Measurements from ENCODE around the gene EFHD1. TPM values are rescaled to one million over a fixed set of nuclear protein-coding genes. Genes with fewer than 3 reads are reported as not detected.

EFHD1 gene
- total and polyA plus RNA-seq, 2 experiments from 2014 or later, result 3.4 to 6.4 TPM

DNA sequence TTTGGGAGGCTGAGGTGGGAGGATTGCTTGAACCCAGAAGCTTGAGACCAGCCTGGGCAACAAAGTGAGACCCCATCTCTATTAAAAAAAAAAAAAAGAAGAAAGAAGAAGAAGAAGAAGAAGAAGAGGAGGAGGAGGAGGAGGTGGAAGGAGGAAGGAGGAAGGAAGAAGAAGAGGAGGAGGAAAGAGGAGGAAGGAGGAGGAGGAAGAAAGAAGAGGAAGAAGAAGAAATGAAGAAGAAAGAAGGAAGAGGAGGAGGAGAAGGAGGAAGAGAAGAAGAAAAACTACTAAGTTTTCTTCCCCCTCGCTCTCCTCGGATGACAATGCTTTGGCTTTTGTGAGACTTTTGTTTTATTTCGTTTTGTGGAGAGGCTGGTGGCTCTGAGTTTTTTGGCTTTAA, 30.1 kb upstream of the EFHD1 start:
- Histone ChIP-seq H3K4me3 (no peak overlapping the region), H3K27me3 (ENCODE audit: insufficient read depth) (no peaks in the 10 kb centered on the region), H3K9me2 (ENCODE audit: insufficient read depth) (no peaks in the 10 kb centered on the region), H3K27ac (ENCODE audit: low read depth) (no peak overlapping the region), H4K20me1 (replicated peaks; ENCODE audit: insufficient read depth) (no peaks in the 10 kb centered on the region), H3K79me2 (replicated peaks; ENCODE audit: insufficient read depth) (no peaks in the 10 kb centered on the region), H3K4me1 (ENCODE audit: insufficient read depth) (no peaks in the 10 kb centered on the region), H3K36me3 (ENCODE audit: insufficient read depth) (no peaks in the 10 kb centered on the region), H3F3A (replicated peaks; ENCODE audit: low read depth) (no peaks in the 10 kb centered on the region), H2AFZ (no peak overlapping the region), H3K4me2 (no peak overlapping the region)
- no peak for ATAC-seq
- TF ChIP-seq EZH2 (IDR thresholded peaks at IDR 0.05; ENCODE audit: low read depth, unreplicated experiment) (no peak), CREB1 (CRISPR knock-in tag; IDR thresholded peaks at IDR 0.05; ENCODE audit: low read depth) (no peak), ZNF114 (CRISPR knock-in tag; IDR thresholded peaks at IDR 0.05) (no peak), POLR2AphosphoS5 (IDR thresholded peaks at IDR 0.05; ENCODE audit: low read depth) (no peak), JUNB (IDR thresholded peaks at IDR 0.05; ENCODE audit: unreplicated experiment) (no peak), STAT1 (IDR thresholded peaks at IDR 0.05; ENCODE audit: unreplicated experiment) (no peak), EZH2phosphoT487 (IDR thresholded peaks at IDR 0.05; ENCODE audit: unreplicated experiment) (no peak), ZNF331 (CRISPR knock-in tag; IDR thresholded peaks at IDR 0.05; ENCODE audit: low read depth) (no peak), NANOG (IDR thresholded peaks at IDR 0.05; ENCODE audit: borderline replicate concordance) (no peak)
- TF ChIP-seq, protein P1, sequence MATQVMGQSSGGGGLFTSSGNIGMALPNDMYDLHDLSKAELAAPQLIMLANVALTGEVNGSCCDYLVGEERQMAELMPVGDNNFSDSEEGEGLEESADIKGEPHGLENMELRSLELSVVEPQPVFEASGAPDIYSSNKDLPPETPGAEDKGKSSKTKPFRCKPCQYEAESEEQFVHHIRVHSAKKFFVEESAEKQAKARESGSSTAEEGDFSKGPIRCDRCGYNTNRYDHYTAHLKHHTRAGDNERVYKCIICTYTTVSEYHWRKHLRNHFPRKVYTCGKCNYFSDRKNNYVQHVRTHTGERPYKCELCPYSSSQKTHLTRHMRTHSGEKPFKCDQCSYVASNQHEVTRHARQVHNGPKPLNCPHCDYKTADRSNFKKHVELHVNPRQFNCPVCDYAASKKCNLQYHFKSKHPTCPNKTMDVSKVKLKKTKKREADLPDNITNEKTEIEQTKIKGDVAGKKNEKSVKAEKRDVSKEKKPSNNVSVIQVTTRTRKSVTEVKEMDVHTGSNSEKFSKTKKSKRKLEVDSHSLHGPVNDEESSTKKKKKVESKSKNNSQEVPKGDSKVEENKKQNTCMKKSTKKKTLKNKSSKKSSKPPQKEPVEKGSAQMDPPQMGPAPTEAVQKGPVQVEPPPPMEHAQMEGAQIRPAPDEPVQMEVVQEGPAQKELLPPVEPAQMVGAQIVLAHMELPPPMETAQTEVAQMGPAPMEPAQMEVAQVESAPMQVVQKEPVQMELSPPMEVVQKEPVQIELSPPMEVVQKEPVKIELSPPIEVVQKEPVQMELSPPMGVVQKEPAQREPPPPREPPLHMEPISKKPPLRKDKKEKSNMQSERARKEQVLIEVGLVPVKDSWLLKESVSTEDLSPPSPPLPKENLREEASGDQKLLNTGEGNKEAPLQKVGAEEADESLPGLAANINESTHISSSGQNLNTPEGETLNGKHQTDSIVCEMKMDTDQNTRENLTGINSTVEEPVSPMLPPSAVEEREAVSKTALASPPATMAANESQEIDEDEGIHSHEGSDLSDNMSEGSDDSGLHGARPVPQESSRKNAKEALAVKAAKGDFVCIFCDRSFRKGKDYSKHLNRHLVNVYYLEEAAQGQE (IDR thresholded peaks at IDR 0.05; ENCODE audit: unreplicated experiment), result no peak
- TF ChIP-seq, protein P2, sequence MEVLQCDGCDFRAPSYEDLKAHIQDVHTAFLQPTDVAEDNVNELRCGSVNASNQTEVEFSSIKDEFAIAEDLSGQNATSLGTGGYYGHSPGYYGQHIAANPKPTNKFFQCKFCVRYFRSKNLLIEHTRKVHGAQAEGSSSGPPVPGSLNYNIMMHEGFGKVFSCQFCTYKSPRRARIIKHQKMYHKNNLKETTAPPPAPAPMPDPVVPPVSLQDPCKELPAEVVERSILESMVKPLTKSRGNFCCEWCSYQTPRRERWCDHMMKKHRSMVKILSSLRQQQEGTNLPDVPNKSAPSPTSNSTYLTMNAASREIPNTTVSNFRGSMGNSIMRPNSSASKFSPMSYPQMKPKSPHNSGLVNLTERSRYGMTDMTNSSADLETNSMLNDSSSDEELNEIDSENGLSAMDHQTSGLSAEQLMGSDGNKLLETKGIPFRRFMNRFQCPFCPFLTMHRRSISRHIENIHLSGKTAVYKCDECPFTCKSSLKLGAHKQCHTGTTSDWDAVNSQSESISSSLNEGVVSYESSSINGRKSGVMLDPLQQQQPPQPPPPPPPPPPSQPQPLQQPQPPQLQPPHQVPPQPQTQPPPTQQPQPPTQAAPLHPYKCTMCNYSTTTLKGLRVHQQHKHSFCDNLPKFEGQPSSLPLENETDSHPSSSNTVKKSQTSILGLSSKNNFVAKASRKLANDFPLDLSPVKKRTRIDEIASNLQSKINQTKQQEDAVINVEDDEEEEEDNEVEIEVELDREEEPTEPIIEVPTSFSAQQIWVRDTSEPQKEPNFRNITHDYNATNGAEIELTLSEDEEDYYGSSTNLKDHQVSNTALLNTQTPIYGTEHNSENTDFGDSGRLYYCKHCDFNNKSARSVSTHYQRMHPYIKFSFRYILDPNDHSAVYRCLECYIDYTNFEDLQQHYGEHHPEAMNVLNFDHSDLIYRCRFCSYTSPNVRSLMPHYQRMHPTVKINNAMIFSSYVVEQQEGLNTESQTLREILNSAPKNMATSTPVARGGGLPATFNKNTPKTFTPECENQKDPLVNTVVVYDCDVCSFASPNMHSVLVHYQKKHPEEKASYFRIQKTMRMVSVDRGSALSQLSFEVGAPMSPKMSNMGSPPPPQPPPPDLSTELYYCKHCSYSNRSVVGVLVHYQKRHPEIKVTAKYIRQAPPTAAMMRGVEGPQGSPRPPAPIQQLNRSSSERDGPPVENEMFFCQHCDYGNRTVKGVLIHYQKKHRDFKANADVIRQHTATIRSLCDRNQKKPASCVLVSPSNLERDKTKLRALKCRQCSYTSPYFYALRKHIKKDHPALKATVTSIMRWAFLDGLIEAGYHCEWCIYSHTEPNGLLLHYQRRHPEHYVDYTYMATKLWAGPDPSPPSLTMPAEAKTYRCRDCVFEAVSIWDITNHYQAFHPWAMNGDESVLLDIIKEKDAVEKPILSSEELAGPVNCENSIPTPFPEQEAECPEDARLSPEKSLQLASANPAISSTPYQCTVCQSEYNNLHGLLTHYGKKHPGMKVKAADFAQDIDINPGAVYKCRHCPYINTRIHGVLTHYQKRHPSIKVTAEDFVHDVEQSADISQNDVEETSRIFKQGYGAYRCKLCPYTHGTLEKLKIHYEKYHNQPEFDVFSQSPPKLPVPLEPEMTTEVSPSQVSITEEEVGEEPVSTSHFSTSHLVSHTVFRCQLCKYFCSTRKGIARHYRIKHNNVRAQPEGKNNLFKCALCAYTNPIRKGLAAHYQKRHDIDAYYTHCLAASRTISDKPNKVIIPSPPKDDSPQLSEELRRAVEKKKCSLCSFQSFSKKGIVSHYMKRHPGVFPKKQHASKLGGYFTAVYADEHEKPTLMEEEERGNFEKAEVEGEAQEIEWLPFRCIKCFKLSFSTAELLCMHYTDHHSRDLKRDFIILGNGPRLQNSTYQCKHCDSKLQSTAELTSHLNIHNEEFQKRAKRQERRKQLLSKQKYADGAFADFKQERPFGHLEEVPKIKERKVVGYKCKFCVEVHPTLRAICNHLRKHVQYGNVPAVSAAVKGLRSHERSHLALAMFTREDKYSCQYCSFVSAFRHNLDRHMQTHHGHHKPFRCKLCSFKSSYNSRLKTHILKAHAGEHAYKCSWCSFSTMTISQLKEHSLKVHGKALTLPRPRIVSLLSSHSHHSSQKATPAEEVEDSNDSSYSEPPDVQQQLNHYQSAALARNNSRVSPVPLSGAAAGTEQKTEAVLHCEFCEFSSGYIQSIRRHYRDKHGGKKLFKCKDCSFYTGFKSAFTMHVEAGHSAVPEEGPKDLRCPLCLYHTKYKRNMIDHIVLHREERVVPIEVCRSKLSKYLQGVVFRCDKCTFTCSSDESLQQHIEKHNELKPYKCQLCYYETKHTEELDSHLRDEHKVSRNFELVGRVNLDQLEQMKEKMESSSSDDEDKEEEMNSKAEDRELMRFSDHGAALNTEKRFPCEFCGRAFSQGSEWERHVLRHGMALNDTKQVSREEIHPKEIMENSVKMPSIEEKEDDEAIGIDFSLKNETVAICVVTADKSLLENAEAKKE (CRISPR knock-in tag; IDR thresholded peaks at IDR 0.05), result no peak
- TF ChIP-seq, protein P3, sequence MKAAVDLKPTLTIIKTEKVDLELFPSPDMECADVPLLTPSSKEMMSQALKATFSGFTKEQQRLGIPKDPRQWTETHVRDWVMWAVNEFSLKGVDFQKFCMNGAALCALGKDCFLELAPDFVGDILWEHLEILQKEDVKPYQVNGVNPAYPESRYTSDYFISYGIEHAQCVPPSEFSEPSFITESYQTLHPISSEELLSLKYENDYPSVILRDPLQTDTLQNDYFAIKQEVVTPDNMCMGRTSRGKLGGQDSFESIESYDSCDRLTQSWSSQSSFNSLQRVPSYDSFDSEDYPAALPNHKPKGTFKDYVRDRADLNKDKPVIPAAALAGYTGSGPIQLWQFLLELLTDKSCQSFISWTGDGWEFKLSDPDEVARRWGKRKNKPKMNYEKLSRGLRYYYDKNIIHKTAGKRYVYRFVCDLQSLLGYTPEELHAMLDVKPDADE (IDR thresholded peaks at IDR 0.05), result no peak
- TF ChIP-seq, protein P4, sequence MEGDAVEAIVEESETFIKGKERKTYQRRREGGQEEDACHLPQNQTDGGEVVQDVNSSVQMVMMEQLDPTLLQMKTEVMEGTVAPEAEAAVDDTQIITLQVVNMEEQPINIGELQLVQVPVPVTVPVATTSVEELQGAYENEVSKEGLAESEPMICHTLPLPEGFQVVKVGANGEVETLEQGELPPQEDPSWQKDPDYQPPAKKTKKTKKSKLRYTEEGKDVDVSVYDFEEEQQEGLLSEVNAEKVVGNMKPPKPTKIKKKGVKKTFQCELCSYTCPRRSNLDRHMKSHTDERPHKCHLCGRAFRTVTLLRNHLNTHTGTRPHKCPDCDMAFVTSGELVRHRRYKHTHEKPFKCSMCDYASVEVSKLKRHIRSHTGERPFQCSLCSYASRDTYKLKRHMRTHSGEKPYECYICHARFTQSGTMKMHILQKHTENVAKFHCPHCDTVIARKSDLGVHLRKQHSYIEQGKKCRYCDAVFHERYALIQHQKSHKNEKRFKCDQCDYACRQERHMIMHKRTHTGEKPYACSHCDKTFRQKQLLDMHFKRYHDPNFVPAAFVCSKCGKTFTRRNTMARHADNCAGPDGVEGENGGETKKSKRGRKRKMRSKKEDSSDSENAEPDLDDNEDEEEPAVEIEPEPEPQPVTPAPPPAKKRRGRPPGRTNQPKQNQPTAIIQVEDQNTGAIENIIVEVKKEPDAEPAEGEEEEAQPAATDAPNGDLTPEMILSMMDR (conservative IDR thresholded peaks at IDR 0.05; ENCODE audit: low read depth in 2 of 2), result no peak
- DNase-seq (ENCODE audit: low spot score), result no peak
- no peaks in the 10 kb centered on the region for H3K36me3 Mint-ChIP-seq (ENCODE audit: low read depth)
- H3K27me3 Mint-ChIP-seq (ENCODE audit: insufficient read depth, low read depth, poor library complexity), result peaks cover 11% of the 10 kb centered on the region
- H3K27ac Mint-ChIP-seq, result no peak overlapping the region
- H3K4me1 Mint-ChIP-seq, result peaks cover 2% of the 10 kb centered on the region; the same call in 1 of the 3 replicates
- H3K4me3 Mint-ChIP-seq, result no peak overlapping the region
- no peaks in the 10 kb centered on the region for H3K9me3 Mint-ChIP-seq

Measured in GM23338 (cell line).